Thyroid gland (tissue), 4 donors: ENCODE results near the gene LETM1. TPM values are rescaled to one million over a fixed set of nuclear protein-coding genes. Genes with fewer than 3 reads are reported as not detected.

ENCODE experiments used
- DNase-seq, 2 donors: peaks; one replicate each; pipeline ENCODE4 v3.0.0-alpha.2; 2019
- H3K27ac ChIP-seq, 3 donors: fragments of 200-600 bp; sonication (generic); 1 replicate in 2 of 3; 2 replicates in 1 of 3; pipeline ENCODE4 v1.5.1; 2016 to 2019; ENCODE audit warnings: mild to moderate bottlenecking in 1 of 3, moderate library complexity in 1 of 3
- H3K27me3 ChIP-seq: fragments of 200-600 bp; sonication (generic); one replicate; pipeline ENCODE4 v1.5.1; 2019
- H3K36me3 ChIP-seq, 2 donors: fragments of 200-600 bp; sonication (generic); one replicate each; pipeline ENCODE4 v1.5.1; 2016 to 2019
- H3K4me1 ChIP-seq, 2 donors: fragments of 200-600 bp; sonication (generic); one replicate each; pipeline ENCODE4 v1.5.1; 2017 to 2019
- H3K4me3 ChIP-seq, 3 donors: fragments of 200-600 bp; sonication (generic); replicated peaks in 1 of 3; 1 replicate in 2 of 3; 2 replicates in 1 of 3; pipeline ENCODE4 v1.5.1; 2016; ENCODE audit warnings: mild to moderate bottlenecking in 1 of 3
- H3K9me3 ChIP-seq: fragments of 200-600 bp; sonication (generic); one replicate; pipeline ENCODE4 v1.5.1; 2017
- POLR2A ChIP-seq, 2 donors: fragments of 450-650 bp; IDR thresholded peaks; one replicate each; pipeline ENCODE4 v1.6.1; 2017; ENCODE audit warnings: antibody characterized with exemption in 2 of 2, mild to moderate bottlenecking in 2 of 2, moderate library complexity in 1 of 2
- WGBS, 2 donors: methylation state at CpG; one replicate each; pipeline ENCODE4 v1.1.5; 2017; 5-methylcytosine and 5-hydroxymethylcytosine counted together
- intact Hi-C: fragments of 100-400 bp; cut with DNase I; formaldehyde crosslinking; loops from one replicate; pipeline ENCODE4 v1.15.1; 2023
- total RNA-seq, 4 donors: library from RNA; depleted of rRNA; stranded (reverse); fragments of >200 nt; gene quantifications; one replicate each; pipeline ENCODE4 v1.2.3, GENCODE V29; 2016
- TF ChIP-seq, protein P1 (sequence below), 6 experiments: fragments of 200-600 bp in 3 of 6; fragments of 450-650 bp in 3 of 6; sonication (generic) in 3 of 6; IDR thresholded peaks; one replicate each; pipeline ENCODE4 v1.5.1; 2016 to 2019; ENCODE audit warnings: antibody characterized with exemption in 6 of 6, mild to moderate bottlenecking in 2 of 6, inconsistent platforms in 1 of 6, moderate library complexity in 1 of 6

Gene LETM1
- total RNA-seq, 4 donors from 2014 or later = 30.1 to 58.4 (median 49.0) TPM

- no peaks in the 10 kb centered on the region for H3K4me1 ChIP-seq
- no peaks in the 10 kb centered on the region for H3K27me3 ChIP-seq
- TF ChIP-seq POLR2A (IDR thresholded peaks at IDR 0.05) = no peak
- TF ChIP-seq, protein P1, sequence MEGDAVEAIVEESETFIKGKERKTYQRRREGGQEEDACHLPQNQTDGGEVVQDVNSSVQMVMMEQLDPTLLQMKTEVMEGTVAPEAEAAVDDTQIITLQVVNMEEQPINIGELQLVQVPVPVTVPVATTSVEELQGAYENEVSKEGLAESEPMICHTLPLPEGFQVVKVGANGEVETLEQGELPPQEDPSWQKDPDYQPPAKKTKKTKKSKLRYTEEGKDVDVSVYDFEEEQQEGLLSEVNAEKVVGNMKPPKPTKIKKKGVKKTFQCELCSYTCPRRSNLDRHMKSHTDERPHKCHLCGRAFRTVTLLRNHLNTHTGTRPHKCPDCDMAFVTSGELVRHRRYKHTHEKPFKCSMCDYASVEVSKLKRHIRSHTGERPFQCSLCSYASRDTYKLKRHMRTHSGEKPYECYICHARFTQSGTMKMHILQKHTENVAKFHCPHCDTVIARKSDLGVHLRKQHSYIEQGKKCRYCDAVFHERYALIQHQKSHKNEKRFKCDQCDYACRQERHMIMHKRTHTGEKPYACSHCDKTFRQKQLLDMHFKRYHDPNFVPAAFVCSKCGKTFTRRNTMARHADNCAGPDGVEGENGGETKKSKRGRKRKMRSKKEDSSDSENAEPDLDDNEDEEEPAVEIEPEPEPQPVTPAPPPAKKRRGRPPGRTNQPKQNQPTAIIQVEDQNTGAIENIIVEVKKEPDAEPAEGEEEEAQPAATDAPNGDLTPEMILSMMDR (IDR thresholded peaks at IDR 0.05) = no peak
- WGBS, 2 donors = 83 to 86% methylated on average over 10 of the region's 10 CpGs
- peaks cover 66 to 82% of the 10 kb centered on the region in 2 donors for H3K36me3 ChIP-seq
- intact Hi-C loops = loop anchor here (10.0 kb wide), 1 partner anchor 76 kb away; no protein-coding TSS in a partner anchor
- no peaks in the 10 kb centered on the region for H3K9me3 ChIP-seq
- no peak overlapping the region for H3K4me3 ChIP-seq
- DNase-seq = no peak
- no peak overlapping the region for H3K27ac ChIP-seq
Measured at GRCh38 chr4:1819284-1819683, 36.7 kb downstream of the LETM1 start.

DNA sequence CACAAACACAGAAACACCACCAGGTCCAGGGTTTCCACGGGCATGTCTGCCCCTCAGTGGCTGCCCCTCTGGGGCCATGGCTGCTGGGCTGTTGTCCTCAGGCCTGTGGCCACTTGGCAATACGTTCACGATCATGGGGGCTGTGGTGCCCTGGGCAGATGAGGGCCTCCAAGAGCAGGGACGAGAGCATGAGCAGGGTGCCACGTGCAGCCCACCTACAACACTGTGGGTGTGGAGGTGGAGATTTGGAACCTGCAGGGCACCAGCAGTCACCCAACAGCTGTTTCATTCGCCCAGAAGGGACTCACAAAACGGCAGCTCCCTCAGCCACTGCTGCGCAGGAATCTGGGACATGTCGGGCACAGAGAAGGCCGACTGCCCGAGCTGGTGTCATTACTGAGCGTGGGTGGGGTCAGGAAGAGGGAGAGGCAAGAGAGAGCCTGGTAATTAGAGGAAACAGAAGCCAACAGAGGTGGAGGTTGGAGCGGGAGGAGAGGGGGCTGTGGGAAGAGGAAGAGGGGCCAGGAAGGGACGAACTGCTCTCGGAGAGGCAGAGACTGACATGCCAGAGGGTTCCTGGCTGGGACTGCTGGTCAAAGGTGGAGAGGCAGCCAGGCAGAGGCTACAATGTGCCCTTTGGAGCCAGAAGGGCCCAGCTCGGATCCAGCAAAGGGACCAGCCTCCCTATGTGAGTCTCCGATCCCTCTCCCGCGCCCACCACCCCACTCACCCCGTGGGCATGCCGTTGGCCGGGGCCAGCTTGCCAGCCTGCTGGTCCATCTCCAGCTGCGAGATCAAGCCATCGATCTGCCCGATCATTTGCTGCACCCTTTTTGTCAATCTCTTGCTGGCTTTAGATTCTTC is 39.7 kb downstream of the LETM1 start:
- intact Hi-C loops = loop anchor here (10.0 kb wide), 1 partner anchor 79 kb away; no protein-coding TSS in a partner anchor
- Histone ChIP-seq H3K9me3 (no peaks in the 10 kb centered on the region), H3K27me3 (no peaks in the 10 kb centered on the region), H3K27ac (no peak overlapping the region), H3K36me3 (peaks cover 45 to 59% of the 10 kb centered on the region in 2 donors), H3K4me3 (no peak overlapping the region), H3K4me1 (no peaks in the 10 kb centered on the region)
- DNase-seq = no peak
- TF ChIP-seq, protein P1 (IDR thresholded peaks at IDR 0.05) = no peak
- TF ChIP-seq POLR2A (IDR thresholded peaks at IDR 0.05) = no peak
- WGBS, 2 donors = 85 to 93% methylated on average over 24 to 25 of the region's 25 CpGs

DNA sequence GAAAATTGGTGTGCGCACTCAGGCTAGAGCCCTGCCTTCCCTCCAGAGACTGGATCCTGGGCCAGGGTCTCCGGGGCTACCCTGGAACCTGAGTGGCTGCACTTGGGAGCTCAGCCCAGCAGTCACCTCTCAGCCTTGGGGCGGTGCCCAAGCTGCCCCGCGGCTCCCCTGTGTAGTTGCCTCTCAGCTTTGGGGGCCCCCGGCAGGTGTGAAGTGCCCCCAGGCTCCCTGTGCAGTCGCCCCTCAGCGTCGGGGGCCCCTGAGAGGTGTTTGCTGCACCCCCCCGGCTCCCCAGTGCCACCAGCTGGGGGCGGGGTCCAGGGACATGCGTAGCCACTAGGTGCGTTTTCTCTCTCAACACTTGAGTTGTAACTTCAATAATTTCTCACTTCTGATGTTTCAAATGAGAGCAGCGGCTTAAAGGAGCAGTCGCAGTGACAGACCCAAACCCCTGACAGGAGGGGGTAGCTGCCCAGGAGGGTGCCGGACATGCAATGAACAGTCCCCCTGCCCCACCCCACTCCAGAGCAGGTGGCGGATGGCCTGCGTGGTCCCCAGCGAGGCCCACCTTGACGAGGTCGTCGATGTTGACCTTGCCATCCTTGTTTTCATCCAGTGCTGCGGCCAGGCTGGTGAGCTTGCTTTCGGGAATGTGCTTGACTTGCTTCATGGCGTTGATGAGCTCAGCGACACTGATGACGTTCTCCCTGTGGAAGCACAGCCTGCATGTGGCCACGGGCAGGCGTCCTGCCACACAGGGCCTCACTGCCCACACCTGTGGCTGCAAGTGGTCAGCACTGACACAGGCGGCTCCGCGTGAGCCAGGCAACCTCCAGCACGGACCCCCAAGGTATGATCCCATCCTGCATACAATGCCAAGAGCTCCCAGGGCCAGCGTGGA is 40.6 kb downstream of the LETM1 start:
- peaks cover 45 to 56% of the 10 kb centered on the region in 2 donors for H3K36me3 ChIP-seq
- H3K9me3 ChIP-seq = no peaks in the 10 kb centered on the region
- no peak for TF ChIP-seq POLR2A (IDR thresholded peaks at IDR 0.05)
- TF ChIP-seq, protein P1 (IDR thresholded peaks at IDR 0.05) = no peak
- no peak overlapping the region for H3K27ac ChIP-seq
- no peak overlapping the region for H3K4me3 ChIP-seq
- no peaks in the 10 kb centered on the region for H3K4me1 ChIP-seq
- DNase-seq = no peak
- intact Hi-C loops = loop anchor here (10.0 kb wide), 1 partner anchor 79 kb away; no protein-coding TSS in a partner anchor
- H3K27me3 ChIP-seq = no peaks in the 10 kb centered on the region
- 94 to 96% methylated on average over 14 to 21 of the region's 34 CpGs for WGBS, 2 donors

GRCh38 chr4:1814453-1814852 is 41.5 kb downstream of the LETM1 start:
- peaks cover 44 to 50% of the 10 kb centered on the region in 2 donors for H3K36me3 ChIP-seq
- no peaks in the 10 kb centered on the region for H3K4me1 ChIP-seq
- H3K9me3 ChIP-seq = no peaks in the 10 kb centered on the region
- intact Hi-C loops = loop anchor here (10.0 kb wide), 1 partner anchor 80 kb away; no protein-coding TSS in a partner anchor
- no peak overlapping the region for H3K4me3 ChIP-seq
- H3K27me3 ChIP-seq = no peaks in the 10 kb centered on the region
- WGBS, 2 donors = 95 to 97% methylated on average over 8 of the region's 8 CpGs
- H3K27ac ChIP-seq = no peak overlapping the region
- TF ChIP-seq, protein P1 (IDR thresholded peaks at IDR 0.05) = no peak
- TF ChIP-seq POLR2A (IDR thresholded peaks at IDR 0.05) = no peak
- no peak for DNase-seq
